AG09309 (cell line): Measurements from ENCODE around the gene NCR2.
A peak's percentile ranks its signal among the peaks of the same experiment; 100 is the strongest.

ENCODE experiments used
- DNase-seq: peaks from one replicate; pipeline ENCODE4 v3.0.0-alpha.2; 2010; ENCODE audit warnings: low read depth
- H3K4me3 ChIP-seq: 2 replicates; pipeline ENCODE4 v1.5.1; 2011; ENCODE audit warnings: mild to moderate bottlenecking, low read depth, low read length, moderate library complexity; ENCODE audit not compliant: control insufficient read depth
- CTCF ChIP-seq: IDR thresholded peaks from 2 replicates; pipeline ENCODE4 v1.5.1; 2011; ENCODE audit warnings: mild to moderate bottlenecking, low read depth, low read length, inconsistent platforms; ENCODE audit not compliant: insufficient read depth, control insufficient read depth; ENCODE audit errors: missing control alignments

NCR2 gene

GRCh38 chr6:41327177-41327576, 8.2 kb upstream of the NCR2 start:
- DNase-seq = no peak
- H3K4me3 ChIP-seq = no peak overlapping the region
- no peak for TF ChIP-seq CTCF

DNA sequence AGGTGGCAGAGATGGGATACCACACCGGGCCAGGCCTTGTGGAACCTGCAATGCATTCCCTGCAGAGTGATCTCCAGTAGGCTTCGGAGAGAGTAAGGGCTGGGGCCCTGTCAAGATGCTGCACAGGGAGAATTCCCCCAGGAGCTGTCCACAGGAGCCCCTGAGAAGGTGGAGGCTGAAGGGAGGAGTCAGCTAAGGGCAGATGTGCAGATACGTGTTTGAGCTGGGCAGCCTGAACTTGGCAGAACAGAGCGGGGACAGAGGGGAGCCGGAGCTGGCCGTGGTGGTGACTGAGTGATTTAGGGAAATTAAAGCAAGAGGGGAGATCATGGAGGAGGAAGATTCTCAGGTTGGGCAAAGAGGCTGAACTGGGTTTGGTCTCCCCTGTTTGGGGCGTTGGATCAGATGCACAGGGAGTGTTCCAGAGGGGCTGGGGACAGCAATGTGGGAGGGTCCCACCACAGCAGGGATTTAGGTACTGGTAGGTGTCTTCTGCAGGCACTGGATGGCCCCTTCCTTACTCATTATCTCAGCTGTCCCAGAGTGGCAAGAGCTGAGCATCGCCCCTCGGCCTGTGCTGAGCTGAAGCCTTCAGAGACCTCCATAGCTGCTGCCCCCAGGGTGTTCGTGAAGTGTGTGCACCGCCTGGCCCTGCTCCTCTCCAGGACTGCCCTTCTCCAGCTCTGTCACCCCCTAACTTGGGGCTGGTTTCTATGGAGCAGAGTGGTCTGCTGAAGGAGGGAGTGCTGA, 3.8 kb upstream of the NCR2 start:
- TF ChIP-seq CTCF = no peak
- H3K4me3 ChIP-seq = no peak overlapping the region
- no peak for DNase-seq

- no peak for DNase-seq
- no peak for TF ChIP-seq CTCF
- no peak overlapping the region for H3K4me3 ChIP-seq
These were observed 3.2 kb upstream of the NCR2 start for GRCh38 chr6:41332241-41332640.

GRCh38 chr6:41332842-41333736, 2.3 kb upstream of the NCR2 start:
- H3K4me3 ChIP-seq = no peak overlapping the region
- TF ChIP-seq CTCF = no peak
- DNase-seq = no peak

DNA sequence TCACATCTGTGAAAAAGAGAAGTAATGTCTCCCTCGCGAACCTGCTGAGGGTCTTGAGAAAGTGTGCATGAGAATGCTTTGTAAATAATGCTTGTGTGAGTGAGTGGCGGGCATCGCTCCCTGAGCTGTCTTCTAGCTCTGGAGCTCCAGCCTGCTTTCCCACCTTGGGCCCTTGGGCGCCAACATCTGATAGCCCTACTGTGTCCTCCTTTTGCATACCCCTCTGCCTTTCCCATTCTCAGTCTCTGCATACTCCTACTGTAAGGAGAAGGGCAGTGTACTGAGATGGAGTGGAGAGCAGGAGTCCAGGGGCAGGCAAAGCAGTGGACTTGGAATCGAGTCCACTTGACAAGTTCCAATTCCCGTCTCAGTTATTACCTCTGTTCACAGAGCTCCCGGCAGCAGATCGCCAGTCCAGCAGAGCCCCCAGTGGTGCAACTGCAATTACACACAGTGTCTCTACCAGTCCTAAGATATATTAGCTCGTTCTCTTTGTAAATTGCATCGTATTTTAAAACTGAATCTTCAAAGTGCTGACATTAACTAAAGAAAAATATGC, 847 bp upstream of the NCR2 start:
- H3K4me3 ChIP-seq = no peak overlapping the region
- peak; percentile 17 for TF ChIP-seq CTCF
- DNase-seq = no peak

- DNase-seq = no peak
- no peak overlapping the region for H3K4me3 ChIP-seq
- no peak for TF ChIP-seq CTCF
These were observed 535 bp downstream of the NCR2 start for GRCh38 chr6:41335943-41336342.
